NCI-H82 treated with DMSO at 0.1 percent for 48 hours (cell line): ENCODE measurements around the gene CCNE1.

Source experiments
- DNase-seq: peaks from one replicate; lab custom pipeline; 2025; ENCODE audit not compliant: unreplicated experiment; lab: John Stamatoyannopoulos, UW

The CCNE1 gene

DNA sequence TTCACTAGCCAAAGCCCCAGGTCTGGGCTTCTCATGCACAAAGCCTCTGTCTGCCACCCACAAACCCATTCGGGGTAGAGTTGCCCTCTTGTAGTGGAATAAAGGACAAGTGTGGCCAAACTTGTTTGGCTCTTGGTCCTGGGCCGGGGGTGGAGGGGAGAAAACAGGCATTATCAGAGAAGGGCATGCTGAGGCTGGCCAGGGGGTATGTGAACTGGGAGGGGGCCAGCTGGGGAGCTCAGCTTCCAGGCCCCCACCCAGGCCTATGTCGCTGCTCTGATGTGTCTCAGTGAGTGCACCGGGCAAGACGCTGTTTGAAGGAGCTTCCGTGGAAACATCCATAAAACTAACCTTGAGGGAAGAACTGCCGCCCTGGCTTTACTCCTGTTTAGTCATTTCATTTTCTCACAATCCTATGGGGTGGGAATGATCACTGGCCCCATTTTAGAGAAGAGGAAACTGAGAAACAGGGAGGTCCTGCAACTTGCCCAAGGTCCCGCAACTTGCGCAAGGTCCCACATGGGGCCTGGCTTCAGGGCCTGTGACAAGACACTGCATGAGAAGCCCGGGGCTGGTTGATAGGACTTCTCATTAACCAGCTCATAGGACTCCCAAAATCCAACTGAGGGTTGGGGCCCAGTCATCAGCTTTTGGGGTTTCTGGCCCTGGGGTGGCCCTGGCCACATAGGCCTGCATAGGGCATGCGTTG, 30.8 kb downstream of the CCNE1 start:
- no peak for DNase-seq

DNA sequence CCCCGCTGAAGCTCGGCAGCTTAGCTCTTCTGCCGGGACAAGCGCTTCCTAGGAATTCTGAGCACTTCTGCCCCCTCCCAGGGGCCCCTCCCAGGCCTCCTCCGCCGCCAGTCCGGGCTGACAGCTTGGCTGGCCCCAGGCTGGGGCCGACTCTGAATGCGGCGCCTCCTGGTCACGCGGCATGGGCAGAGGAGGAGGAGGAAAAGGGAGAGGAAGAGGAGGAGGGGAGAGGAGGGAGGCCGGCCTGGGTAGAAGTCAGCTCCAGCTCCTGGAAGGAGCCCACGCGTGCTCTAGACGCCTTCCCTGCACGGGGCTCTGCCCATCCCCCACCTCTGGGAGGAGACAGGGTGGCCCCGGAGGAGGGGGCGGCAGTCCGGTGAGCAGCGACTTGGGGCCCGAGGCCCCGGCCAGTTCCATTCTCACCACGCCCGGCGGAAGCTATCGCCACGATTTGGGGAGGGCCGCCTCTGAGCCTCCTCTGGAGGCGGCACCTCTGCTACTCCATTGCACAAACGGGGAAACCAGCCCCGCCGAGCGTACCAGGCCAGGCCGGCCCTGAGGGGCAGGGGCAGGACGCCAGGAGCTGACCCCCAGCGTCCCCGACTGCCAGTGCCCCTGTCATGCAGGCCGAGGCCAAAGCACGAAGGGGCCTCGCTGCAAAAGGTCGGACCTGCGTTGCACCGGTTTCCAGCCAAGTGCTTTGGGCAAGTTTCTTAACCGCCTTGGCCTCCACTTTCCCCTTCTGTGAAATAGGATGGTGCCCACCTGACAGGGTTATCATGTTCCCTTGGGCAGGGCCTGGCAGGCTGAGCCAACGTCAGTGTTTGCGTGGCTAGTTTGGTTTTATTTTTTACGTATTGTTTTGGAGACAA, 31.6 kb downstream of the CCNE1 start:
- no peak for DNase-seq

DNA sequence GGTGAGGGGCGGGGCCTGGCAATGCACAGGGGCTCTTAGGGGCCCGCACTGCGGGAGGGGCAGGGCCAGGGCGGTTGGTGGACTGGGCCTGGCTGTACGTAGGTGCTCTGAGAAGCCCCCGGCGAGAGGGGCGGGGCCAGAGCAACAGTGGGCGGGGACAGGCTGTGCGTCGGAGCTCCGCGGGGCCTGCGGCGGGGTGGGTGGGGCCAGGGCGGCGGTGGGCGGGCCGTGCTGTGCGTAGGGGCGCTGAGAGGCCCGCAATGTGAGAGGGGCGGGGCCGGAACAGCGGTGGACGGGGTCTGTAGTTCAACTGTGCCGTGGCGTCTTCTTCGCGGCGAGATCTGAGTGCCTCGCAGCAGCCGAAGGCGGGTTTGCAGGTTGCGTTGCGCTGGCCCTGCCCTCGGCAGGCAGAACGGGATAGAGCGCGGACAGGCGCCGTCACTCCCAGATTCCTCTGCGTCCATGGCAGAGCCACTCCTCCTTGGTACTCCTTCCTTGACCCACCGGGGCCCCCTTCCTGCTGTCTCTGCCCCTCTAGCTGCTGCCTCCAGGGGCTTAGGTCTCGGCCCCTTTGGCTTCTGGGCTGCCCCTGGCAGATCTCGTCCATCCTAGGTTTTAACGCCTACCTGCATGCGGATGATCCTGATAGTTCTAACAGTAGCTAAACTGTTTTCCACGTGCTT, 33.2 kb downstream of the CCNE1 start:
- peak; percentile 91 for DNase-seq

DNA sequence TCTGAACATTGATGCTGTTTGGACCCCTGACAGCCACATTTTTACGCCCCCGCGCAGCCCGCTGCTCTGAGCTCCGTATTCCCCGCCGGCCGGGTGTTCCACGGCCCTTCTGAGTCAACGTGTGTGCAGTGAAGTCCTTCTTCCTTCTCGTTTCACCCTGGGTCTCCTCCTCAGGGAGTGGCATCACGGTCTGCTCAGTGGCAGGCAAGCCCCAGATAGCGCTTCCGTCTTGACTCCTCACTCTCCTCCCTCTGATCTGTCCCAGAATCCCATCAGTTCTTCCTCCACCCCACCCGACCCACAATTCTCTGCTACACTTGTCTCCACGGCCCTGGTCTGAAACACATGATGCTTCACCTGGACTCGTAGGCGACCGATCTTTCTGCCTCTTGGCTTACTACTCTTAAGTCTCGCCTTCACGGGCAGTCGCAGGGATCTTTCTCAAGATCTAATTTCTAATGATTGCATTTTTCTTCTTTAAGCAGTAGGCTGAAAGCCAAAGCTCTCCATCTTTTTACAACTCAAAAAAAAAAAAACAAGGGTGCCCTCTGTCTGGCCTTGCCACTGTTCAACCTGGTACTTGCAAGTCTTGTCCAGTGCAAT, 33.9 kb downstream of the CCNE1 start:
- peak; percentile 45 for DNase-seq

DNA sequence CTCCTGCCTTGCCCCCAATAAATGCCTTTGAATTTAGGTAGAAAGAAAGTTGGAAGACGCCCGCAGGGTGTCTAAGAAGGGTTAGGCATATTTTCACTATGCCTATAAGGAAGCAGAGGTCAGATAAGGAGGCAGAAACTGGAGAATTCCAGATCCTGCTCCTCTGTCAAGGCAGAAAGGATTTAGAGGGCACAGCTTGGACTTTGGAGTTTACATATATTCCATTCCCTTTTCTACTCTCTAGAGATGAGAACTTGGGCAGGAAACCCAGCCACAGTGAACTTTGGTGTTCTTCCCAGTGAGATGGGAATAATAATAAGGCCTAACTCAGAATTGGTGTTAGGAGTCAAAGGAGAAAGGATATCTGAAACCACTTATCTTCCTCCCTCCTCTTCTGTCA, 37.4 kb downstream of the CCNE1 start:
- DNase-seq, result no peak

DNA sequence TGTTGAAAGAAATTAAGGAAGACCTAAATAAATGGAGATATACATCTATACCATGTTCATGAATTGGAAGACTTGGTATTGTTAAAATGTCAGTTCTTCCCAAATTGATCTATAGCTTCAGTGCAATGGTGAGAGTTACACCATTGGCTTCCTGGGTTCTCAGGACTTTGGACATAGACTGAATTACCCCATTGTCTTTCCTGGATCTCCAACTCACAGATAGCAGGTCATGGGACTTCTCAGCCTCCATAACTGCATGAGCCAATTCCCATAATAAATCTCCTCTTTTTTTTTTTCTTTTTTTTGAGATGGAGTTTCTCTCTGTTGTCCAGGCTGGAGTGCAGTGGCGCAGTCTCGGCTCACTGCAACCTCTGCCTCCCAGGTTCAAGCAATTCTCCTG, 38.7 kb downstream of the CCNE1 start:
- DNase-seq, result no peak

DNA sequence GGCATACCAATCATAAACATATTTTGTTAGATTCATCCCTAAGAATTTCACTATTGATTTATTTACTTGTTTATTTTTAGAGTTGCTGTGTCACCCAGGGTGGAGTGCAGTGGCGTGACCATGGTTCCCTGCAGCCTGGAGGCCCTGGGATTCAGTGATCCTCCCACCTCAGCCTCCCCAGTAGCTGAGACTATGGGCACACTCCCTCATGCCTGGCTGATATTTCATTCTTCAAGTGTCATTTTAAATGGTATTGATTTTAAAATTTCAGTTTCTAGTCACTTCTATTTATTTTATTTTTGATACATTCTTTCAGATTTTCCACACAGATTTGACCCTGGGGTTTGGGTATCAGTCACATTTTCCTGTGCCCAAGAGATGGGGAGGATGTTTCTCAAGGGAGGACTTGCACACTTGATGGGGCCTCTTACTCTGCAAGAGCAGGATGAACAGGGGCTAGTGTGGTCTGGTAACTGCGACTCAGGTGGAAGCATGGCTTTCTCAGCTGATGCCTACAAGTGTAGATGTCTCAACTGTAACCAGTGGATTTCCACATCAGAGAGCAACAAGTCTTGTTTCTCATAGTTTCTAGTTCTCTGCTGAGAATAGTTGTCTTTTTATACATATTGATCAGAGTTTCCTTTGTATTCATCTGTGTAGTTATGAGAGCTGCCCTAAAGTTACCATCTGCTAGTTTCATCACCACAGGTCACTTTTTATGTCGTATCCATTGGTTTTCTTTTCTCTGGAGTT, 40.2 kb downstream of the CCNE1 start:
- no peak for DNase-seq

DNA sequence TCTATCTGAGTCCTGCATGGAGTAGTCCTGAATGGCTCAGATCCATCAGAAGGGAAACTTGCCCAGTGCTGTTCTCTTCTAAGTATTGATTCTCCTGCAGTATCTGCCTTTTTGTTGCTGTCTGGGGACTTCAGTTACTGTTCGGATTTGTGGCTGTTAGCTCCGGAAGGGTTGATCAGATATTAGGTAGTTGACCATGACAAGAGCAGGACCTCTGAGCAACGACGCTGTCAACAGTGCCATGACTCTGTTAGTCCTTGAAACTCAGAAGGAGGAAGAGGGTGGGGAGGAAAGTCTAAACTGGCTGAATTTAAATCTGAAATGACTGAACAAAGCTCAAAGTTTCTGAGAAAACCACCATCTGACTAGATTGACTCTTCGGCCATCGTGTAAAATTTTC, 42.2 kb downstream of the CCNE1 start:
- no peak for DNase-seq

DNA sequence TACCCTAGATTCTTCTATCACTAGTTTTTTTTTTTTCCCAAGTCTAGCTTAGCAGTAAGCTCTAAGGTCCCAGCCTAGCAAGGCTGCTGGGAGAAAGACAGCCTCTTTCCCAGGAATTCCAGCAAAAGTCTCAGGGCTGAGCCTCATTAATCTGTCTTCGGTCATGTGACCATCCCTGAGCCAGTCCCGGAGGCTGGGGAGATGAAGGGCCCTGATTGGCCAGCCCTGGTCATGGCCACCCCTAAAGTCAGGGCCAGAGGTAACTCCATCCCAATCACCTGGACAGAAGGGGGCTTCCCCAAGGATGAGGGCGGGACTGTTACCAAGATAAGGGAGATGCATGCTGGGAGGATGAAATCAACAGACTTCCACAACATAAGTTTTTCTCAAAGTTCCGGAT, 43.3 kb downstream of the CCNE1 start:
- no peak for DNase-seq

DNA sequence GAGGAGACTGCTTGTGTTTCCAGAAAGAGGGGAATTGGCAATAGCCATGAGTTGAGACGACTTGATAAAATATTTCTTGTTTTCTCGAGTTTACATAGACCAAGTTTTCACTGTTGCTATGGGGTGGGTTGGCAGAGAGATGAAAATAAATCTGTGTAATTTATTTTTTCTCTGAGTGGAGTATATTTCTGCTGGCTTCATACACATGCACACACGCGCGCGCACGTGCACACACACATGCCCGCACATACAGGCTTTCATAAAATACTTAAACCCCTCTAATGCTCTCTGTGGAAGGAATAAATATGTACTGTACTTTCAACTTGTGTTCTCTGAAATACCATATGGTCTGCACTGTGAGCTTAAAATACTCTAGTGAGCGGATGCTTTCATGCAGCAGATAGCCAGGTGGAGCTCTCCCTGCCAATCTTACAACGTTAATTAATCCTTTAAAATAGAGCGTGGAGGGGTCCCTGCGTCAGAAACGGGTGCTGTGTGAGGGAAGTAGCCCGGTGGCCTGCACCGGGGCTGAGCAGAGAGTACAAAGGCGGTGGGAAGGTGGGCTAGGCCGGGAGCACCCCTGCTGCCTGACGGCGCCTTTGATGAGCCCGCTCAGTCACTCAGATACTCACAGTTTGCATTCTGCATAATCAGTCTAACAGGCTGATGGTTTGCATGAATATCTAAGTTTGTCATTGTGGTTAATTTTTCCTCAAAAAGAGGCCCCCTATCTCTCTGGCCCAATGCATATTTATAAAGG, 44.1 kb downstream of the CCNE1 start:
- DNase-seq, result peak; percentile 75

DNA sequence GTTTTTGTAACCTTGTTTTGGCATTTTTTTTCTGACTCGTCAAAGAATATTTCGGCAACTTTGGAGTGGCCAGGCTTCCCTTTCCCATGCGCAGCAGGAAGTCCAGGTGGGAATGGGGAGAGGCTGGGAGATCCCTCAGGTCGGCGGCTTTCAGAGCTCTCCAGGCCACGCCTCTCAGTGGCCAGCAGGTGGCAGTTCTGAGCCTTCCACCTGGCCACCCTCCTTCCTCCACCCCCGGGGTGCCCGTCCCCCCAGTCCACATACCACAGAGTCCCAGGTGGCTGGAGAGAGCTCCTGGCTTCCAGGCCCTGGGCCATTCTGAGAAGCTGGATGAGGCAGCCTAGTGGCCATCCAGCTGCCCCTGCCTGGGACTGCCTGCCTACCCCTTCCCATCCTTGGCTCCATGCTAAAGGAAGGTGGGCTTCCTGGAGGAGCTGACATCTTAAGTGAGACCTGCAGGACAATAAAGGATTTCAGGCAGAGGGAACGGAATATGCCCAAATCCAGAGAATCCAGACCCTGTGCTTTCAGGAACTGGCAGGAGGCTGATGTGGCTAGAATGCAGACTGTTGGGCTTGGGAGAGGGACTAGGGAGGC, 46.3 kb downstream of the CCNE1 start:
- no peak for DNase-seq

DNA sequence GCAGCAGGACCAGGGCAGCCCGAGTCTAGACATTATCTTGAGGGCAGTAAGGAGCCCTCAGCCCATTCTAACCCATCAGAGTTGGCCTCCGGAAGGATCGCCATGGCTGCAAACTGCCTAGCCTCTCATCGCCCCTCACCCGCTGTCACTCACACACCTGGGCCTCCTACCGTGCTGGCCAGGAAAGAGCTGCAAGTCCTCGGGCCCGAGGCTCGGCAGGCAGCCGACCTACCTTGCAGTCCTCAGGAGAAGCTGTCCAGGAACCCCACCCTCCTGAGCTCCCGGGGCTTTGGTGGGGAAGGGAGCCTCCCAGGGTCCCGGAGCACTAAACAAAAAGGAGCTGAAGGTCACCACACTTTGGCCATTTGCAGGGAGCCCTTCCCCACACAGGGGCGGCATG, 46.8 kb downstream of the CCNE1 start:
- DNase-seq, result no peak

DNA sequence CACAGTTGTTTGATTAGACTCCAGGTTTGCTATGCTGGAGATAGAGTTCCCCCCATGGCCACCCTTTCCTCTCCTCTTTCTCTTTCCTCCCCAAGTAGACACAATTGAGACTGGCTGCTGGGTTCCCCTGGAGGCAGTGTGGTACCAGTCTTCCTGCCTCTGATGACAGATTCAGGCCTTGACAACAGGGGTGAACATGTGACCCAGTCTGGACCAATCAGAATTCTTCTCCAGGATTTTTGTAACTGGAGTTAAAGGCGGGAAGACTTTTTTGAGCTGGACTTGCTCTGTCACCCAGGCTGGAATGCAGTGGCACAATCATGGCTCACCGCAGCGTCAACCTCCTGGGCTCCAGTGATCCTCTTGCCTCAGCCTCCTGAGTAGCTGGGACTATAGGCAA, 48.7 kb downstream of the CCNE1 start:
- DNase-seq, result no peak

DNA sequence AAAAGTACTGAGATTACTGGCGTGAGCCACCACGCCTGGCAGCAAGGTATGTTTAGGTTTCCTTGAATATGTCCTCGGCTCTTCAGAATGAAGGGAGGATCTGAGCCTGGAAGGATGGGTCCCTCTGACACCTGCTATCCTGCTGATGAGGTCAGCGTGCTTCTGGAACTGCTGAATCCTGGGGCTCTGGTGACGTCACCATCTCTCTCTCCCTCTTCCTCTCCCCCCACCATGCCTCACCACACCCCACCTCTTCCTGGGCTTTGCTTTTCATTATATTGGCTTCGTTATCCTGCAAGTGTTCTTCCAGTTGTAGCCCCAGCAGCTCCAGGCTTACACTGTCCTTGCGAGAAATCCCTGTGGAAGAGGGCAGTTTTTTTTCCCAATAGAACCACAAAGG, 49.8 kb downstream of the CCNE1 start:
- DNase-seq, result no peak

DNA sequence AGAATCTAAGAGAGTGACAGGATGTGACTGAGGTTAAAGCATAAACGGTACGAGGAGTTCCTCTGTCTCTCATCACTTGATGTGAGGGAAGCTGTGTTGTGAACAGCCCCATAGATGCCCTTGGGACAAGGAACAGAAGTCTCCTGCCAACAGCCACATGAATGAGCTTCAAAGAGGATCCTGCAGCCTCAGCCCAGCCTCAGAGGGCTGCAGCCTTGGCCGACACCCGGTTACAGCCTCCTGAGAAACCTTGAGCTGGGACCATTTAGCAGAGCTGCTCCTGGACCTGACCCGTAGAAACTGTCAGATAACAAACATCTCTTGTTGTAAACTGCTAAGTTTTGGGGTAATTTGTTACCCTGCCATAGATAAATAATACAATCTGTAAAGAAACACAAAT, 54.2 kb downstream of the CCNE1 start:
- no peak for DNase-seq

DNA sequence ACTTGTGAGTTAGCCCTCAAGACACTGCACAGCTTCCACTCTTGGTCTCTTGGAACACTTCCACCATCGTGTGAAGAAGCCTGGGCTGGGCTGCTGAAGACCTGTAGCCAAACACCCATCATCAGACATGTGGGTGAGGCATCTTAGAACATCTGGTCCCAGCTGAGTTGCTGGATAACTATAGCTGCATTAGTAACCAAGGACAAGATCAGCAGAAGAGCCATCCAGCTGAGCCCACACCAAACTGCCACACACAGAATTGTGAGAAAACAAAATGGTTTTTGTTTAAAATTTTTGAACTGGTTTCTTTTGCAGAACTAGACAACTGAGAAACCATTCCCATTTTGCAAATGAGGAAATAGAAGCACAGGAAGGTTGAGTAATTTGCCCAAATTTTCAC, 56.2 kb downstream of the CCNE1 start:
- DNase-seq, result no peak

DNA sequence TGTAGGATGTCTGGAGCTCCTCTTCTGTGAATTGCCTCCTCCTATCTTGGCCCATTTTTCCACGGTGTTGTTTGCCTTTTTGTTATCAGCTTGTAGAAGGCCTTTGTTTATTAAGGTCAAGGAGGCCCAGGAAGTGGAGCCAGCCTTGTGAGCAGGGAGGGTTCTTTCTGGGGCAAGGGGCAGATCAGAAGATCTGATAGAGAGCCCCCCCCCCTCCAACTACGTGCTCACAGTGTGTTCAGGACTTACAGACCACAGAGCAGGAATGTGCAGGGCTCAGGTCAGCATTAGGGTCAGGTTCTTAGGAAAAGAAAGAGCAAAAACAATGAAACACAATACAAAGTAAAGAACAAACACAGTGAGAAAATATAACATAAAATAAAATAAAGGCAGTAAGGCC, 59.4 kb downstream of the CCNE1 start:
- no peak for DNase-seq

DNA sequence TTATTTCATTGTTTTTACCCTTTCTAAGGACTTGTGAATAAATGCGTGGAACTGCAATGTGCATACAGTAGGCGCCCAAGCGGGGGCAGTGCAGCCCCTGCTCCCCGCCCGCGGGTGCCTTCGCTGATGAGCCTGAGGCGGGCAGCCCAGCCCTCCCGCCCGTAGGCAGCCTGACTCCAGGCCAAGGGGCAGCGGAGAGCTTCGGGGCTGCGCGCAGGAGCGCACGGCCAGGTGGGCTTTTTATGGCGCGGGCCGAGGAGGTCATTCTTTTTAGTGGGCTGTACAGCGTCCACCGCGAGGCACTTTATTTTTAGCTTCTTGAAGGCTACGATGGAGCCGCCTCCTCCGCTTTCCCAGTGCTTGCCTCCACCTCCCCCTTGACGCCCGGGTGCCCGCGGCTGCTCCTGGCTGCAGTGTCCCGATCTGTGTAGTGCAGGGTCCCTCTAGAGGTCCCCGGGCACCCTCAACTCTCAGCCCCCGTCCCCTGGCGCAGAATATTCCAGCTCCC, 60.5 kb downstream of the CCNE1 start:
- DNase-seq, result no peak

DNA sequence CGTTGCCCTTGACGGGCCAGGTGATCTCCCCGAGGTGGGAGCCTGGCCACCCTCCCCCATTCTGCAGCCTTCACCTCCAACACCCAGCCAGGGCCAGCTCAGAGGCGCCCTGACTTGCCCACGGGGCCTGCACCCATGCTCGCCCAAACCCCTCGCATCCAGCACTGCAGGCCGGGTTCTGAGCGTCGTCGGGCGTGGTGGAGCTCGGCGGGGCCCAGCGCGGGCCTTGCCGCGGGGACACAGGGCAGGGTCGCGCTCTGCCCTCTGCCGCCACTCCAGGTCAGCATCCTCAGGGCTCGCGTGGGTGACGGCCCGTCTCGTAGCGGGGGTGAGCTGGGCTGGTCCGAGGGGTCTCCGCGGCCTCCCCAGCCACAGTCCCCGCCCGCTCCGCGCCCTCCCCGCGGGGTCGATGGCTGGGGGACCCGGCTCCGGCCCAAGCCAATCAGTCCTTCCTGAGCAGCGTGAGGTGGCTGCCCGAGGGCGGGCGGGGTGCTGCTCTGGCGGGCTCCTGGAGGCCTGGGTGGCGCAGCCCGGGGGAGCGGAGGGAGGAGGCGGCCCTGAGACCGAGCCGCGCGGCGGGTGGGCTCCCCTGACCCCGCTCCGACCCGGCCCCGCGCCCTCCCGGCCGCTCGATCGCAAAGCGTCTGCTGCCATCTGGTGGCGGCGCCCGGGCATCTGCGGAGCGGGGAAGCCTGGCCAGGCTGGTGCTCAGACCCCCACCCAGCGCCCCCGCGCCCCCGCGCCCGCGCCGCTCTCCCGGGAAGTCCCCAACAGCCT, 61.4 kb downstream of the CCNE1 start:
- no peak for DNase-seq
